Testis (tissue), 3 donors: ENCODE results near the gene SNAI3. TPM values are rescaled to one million over a fixed set of nuclear protein-coding genes. Genes with fewer than 3 reads are reported as not detected.

ENCODE experiments used
- DNase-seq: peaks from one replicate; pipeline ENCODE4 v3.0.0-alpha.2; 2019
- H3K27ac ChIP-seq, 2 donors: fragments of 200-600 bp; sonication (generic); one replicate each; pipeline ENCODE4 v1.5.1; 2019
- H3K27me3 ChIP-seq: fragments of 200-600 bp; sonication (generic); one replicate; pipeline ENCODE4 v1.5.1; 2019
- H3K36me3 ChIP-seq: fragments of 200-600 bp; sonication (generic); one replicate; pipeline ENCODE4 v1.5.1; 2017; ENCODE audit warnings: low read depth; ENCODE audit errors: missing control alignments
- H3K4me1 ChIP-seq: fragments of 200-600 bp; sonication (generic); one replicate; pipeline ENCODE4 v1.5.1; 2019
- H3K4me3 ChIP-seq, 2 donors: fragments of 200-600 bp; sonication (generic); one replicate each; pipeline ENCODE4 v1.5.1; 2017 to 2019
- H3K9me3 ChIP-seq: fragments of 200-600 bp; sonication (generic); one replicate; pipeline ENCODE4 v1.5.1; 2017
- CTCF ChIP-seq, 3 experiments: fragments of 450-650 bp in 2 of 3; fragments of 200-600 bp in 1 of 3; sonication (generic) in 1 of 3; IDR thresholded peaks; one replicate each; pipeline ENCODE4 v1.5.1; 2016 to 2019; ENCODE audit warnings: antibody characterized with exemption in 3 of 3, mild to moderate bottlenecking in 2 of 3, moderate library complexity in 1 of 3
- POLR2A ChIP-seq: fragments of 450-650 bp; IDR thresholded peaks from one replicate; pipeline ENCODE4 v1.6.1; 2017; ENCODE audit warnings: antibody characterized with exemption, mild to moderate bottlenecking, moderate library complexity
- WGBS, 2 donors: methylation state at CpG; one replicate each; pipeline ENCODE4 v1.1.5; 2018; 5-methylcytosine and 5-hydroxymethylcytosine counted together
- intact Hi-C: fragments of 100-400 bp; cut with DNase I; formaldehyde crosslinking; loops from one replicate; pipeline ENCODE4 v1.15.1; 2023; ENCODE audit warnings: low total_unique reads
- polyA plus RNA-seq: library from polyadenylated mRNA; stranded (reverse); fragments of 350-450 nt; fragmentation: Illumina TruSeq; extraction: RNeasy Lipid Tissue Mini Kit (QIAGEN cat#74804); gene quantifications from one replicate; pipeline ENCODE4 v1.2.3, GENCODE V29; 2014; ENCODE audit warnings: low read depth, low replicate concordance; ENCODE audit not compliant: insufficient read depth
- total RNA-seq, 2 donors: library from RNA; depleted of rRNA; stranded (reverse); fragments of >200 nt; gene quantifications; one replicate each; pipeline ENCODE4 v1.2.3, GENCODE V29; 2016

Gene SNAI3
- total and polyA plus RNA-seq, 3 donors from 2014 or later: 1.3 to 3.0 (median 2.5) TPM

DNA sequence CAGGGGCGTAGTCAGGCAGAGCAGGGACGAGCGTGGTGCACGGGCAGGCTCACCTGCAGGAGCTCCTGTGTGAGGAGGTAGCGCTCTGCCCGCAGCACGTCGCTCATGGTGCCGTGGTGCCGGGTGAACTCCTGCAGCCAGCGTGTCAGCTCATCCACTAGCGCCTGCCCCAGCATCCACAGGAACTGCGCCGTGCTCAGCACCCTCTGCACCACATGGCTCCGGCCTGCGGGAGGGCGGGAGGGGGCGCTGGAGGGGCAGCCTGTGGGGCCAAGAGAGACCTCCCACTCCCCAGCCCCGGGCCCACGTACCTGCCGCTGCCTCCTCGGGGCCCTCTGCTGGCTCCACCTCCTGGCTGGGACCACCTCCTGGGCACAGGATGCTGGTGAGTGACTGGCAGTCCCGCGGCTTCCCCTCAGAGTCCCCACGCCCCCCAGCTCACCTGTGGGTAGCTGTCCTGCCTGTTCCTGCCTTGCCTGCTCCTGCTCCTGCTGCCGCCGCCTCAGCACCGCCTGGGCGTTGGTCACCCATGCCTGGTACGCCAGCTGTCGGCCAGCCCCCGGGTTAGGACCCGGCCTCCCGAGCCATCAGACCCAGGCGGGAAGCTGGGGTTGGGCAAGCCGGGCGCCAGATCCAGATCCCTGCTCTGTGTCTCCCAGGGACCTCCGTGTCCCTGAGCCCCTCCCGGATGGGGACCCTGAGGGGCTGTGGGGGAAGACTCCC lies 36.6 kb upstream of the SNAI3 start:
- Histone ChIP-seq H3K36me3 (no peaks in the 10 kb centered on the region), H3K9me3 (no peaks in the 10 kb centered on the region), H3K4me1 (no peaks in the 10 kb centered on the region), H3K27ac (no peak overlapping the region), H3K4me3 (no peak overlapping the region), H3K27me3 (no peaks in the 10 kb centered on the region)
- no peak for TF ChIP-seq POLR2A
- TF ChIP-seq CTCF (IDR thresholded peaks at IDR 0.05): no peak
- intact Hi-C loops: no loop called here
- no peak for DNase-seq
- WGBS, 2 donors: 93 to 94% methylated on average over 28 to 39 of the region's 39 CpGs

DNA sequence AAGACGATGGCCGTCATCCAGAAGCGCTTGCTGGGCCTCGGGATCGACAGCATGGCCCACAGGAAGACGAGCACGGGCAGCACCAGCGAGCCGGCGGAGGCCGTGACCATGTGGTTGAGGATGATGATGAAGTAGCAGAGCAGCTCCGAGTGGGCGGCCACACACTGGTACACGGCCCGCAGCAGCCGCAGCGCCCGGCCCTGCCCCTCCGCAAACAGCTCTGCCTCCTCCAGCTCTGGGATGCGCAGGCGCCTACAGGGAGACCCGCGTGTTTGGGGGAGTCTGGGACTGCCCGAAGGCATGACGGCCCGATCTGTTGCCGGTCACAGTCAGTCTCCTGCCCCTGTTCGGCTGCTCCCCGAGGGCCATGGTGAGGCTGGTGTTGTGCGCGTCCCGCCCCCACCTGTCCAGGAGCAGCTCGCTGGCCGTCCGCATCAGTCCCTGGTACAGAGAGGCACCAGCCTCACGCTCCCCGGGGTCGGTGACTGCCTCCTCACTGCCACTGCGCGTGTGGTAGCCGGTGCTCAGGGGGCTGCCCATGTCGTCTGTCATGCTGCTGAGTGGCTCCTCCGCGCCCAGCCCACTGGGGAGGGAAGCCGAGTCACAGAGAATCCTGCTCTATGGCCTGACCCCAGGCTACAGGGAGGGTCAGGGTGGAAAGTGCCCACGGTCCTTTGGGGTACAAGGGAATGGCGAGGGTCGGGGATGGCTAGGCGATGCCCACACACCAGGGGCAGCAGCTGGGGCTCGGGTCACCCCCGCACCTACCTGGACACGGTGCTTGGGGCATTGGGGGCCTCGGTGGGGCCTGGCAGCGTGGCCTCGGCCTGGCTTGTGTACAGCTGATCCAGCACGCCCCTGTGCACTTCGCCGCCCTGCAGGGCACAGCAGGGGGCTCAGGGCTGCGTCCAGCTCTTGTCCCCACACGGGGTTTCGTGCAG lies 35.8 kb upstream of the SNAI3 start:
- H3K36me3 ChIP-seq: no peaks in the 10 kb centered on the region

GRCh38 chr16:88721236-88721635 lies 34.9 kb upstream of the SNAI3 start:
- intact Hi-C loops: no loop called here
- 95% methylated on average over 14 to 17 of the region's 17 CpGs for WGBS, 2 donors

More for the DNA sequence above, 35.8 kb upstream of the SNAI3 start:
- no peaks in the 10 kb centered on the region for H3K9me3 ChIP-seq
- no peak for DNase-seq
- TF ChIP-seq POLR2A (no peak), CTCF (IDR thresholded peaks at IDR 0.05) (no peak)
- intact Hi-C loops: no loop called here
- 93 to 96% methylated on average over 10 to 61 of the region's 61 CpGs for WGBS, 2 donors
- no peak overlapping the region for H3K27ac ChIP-seq
- H3K27me3 ChIP-seq: no peaks in the 10 kb centered on the region
- H3K4me1 ChIP-seq: no peaks in the 10 kb centered on the region
- no peak overlapping the region for H3K4me3 ChIP-seq

GRCh38 chr16:88720396-88720970 lies 34.2 kb upstream of the SNAI3 start:
- TF ChIP-seq CTCF (IDR thresholded peaks at IDR 0.05) (no peak), POLR2A (no peak)
- no peaks in the 10 kb centered on the region for H3K9me3 ChIP-seq
- H3K4me3 ChIP-seq: no peak overlapping the region
- intact Hi-C loops: no loop called here
- H3K27me3 ChIP-seq: no peaks in the 10 kb centered on the region
- no peaks in the 10 kb centered on the region for H3K4me1 ChIP-seq
- no peak for DNase-seq
- WGBS, 2 donors: 90 to 92% methylated on average over 14 to 23 of the region's 23 CpGs
- no peak overlapping the region for H3K27ac ChIP-seq
- H3K36me3 ChIP-seq: no peaks in the 10 kb centered on the region

More at GRCh38 chr16:88721236-88721635, 34.9 kb upstream of the SNAI3 start:
- no peak overlapping the region for H3K27ac ChIP-seq
- no peaks in the 10 kb centered on the region for H3K27me3 ChIP-seq
- no peaks in the 10 kb centered on the region for H3K36me3 ChIP-seq
- no peaks in the 10 kb centered on the region for H3K9me3 ChIP-seq
- H3K4me1 ChIP-seq: no peaks in the 10 kb centered on the region
- TF ChIP-seq POLR2A: no peak
- no peak for DNase-seq
- no peak overlapping the region for H3K4me3 ChIP-seq

- Histone ChIP-seq H3K4me3 (no peak overlapping the region), H3K36me3 (no peaks in the 10 kb centered on the region), H3K27me3 (no peaks in the 10 kb centered on the region), H3K4me1 (no peaks in the 10 kb centered on the region), H3K9me3 (no peaks in the 10 kb centered on the region), H3K27ac (no peak overlapping the region)
- no peak for DNase-seq
- 96% methylated on average over 4 to 15 of the region's 19 CpGs for WGBS, 2 donors
- TF ChIP-seq POLR2A (no peak), CTCF (IDR thresholded peaks at IDR 0.05) (no peak)
- intact Hi-C loops: no loop called here
Observed at GRCh38 chr16:88719933-88720296, 33.6 kb upstream of the SNAI3 start.
